Upper lobe of left lung (tissue), 4 donors: ENCODE measurements around the gene CCDC7.

Source experiments
- CTCF ChIP-seq, 6 experiments: fragments of 450-650 bp in 4 of 6; fragments of 200-600 bp in 2 of 6; sonication (generic) in 2 of 6; IDR thresholded peaks; one replicate each; pipeline ENCODE4 v1.5.1; 2016 to 2019; ENCODE audit warnings: antibody characterized with exemption in 6 of 6
- EP300 ChIP-seq, 4 donors: sonication (generic); formaldehyde crosslinking; IDR thresholded peaks; one replicate each; pipeline ENCODE4 v1.5.1; 2017; ENCODE audit warnings: antibody characterized with exemption in 4 of 4, control low read depth in 2 of 4
- POLR2A ChIP-seq, 4 donors: fragments of 450-650 bp; IDR thresholded peaks; one replicate each; pipeline ENCODE4 v1.5.1; 2016 to 2017; ENCODE audit warnings: antibody characterized with exemption in 4 of 4, mild to moderate bottlenecking in 2 of 4
- POLR2AphosphoS5 ChIP-seq, 2 donors: sonication (generic); formaldehyde crosslinking; IDR thresholded peaks; one replicate each; pipeline ENCODE4 v1.5.1; 2017; ENCODE audit warnings: antibody characterized with exemption in 2 of 2

- TF ChIP-seq POLR2AphosphoS5 (IDR thresholded peaks at IDR 0.05) (no peak), CTCF (IDR thresholded peaks at IDR 0.05) (no peak), POLR2A (IDR thresholded peaks at IDR 0.05) (no peak), EP300 (IDR thresholded peaks at IDR 0.05) (no peak)
Measured at GRCh38 chr10:32877915-32878314, 432.0 kb downstream of the CCDC7 start.
